ENCODE data around the gene APOOL. TPM values are rescaled to one million over a fixed set of nuclear protein-coding genes. Genes with fewer than 3 reads are reported as not detected.

The APOOL gene
- total RNA-seq, 1 experiment from 2014 or later, result 37.1 TPM

DNA sequence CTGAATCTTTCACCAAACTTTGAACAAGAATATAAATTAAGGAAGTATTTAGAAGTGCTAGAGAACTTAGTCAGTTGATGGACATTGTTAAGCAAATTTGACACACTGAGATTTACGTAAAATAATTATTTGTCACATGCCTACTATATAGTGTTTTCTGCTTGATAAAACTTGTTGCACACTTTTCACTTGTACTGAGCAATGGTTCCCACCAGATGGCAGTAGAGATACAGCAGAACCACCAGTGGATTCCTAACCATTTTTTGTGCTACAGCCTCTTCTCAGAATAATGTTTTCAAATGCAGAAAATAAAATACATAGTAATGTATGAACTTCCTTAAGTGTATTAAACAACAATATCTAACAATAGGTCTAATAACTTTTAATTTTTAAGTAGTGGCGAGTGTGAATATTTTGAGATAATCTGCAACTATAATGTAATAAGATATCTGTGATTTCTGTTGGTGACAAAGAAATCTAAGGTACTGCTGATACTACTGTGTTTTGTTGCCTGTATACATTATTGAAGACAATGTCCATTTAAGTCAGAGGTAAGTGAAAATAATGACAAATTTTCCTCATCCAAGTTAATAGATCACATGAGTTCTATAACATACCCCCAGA lies 81.2 kb downstream of the APOOL start:
- TF ChIP-seq, protein P1, sequence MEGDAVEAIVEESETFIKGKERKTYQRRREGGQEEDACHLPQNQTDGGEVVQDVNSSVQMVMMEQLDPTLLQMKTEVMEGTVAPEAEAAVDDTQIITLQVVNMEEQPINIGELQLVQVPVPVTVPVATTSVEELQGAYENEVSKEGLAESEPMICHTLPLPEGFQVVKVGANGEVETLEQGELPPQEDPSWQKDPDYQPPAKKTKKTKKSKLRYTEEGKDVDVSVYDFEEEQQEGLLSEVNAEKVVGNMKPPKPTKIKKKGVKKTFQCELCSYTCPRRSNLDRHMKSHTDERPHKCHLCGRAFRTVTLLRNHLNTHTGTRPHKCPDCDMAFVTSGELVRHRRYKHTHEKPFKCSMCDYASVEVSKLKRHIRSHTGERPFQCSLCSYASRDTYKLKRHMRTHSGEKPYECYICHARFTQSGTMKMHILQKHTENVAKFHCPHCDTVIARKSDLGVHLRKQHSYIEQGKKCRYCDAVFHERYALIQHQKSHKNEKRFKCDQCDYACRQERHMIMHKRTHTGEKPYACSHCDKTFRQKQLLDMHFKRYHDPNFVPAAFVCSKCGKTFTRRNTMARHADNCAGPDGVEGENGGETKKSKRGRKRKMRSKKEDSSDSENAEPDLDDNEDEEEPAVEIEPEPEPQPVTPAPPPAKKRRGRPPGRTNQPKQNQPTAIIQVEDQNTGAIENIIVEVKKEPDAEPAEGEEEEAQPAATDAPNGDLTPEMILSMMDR (IDR thresholded peaks at IDR 0.05; ENCODE audit: unreplicated experiment), result peak; percentile 36
- peak; percentile 12 for DNase-seq
- CTCF ChIA-PET, result no interaction called here
- Mint-ChIP-seq H3K36me3 (ENCODE audit: insufficient read depth, unreplicated experiment) (peaks cover 9% of the 10 kb centered on the region), H3K27me3 (ENCODE audit: unreplicated experiment) (no peaks in the 10 kb centered on the region), H3K4me1 (ENCODE audit: low read depth, unreplicated experiment) (no peaks in the 10 kb centered on the region), H3K27ac (ENCODE audit: unreplicated experiment) (no peak overlapping the region), H3K9me3 (ENCODE audit: low read depth, unreplicated experiment) (no peaks in the 10 kb centered on the region), H3K4me3 (ENCODE audit: low read depth, unreplicated experiment) (no peak overlapping the region)
- intact Hi-C loops (cut with micrococcal nuclease; ENCODE audit: unreplicated experiment), result no loop called here
- BruUV-seq (replicated peaks), result no TSS peak

DNA sequence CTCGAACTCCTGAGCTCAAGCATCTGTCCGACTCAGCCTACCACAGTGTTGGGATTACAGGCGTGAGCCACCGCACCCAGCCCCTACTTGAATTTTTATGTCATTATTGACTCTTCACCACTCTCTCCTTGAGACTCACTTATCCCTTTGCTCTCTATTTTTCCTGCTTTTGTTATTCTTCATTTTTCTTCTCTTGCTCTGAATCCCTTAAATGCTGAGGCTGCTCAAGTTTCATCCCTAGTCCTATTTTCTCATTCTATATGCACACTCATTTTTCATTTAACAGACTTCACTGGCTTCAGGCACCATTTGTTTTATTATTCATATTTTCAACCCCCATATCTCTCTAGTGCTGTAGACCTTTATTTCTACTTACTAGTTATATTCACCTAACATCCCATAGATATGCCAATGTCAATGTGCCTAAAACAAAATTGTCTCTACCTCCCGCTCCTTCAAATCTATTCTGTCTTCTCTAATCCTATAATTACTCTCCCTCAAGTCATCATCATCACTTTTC lies 85.7 kb downstream of the APOOL start:
- BruUV-seq (replicated peaks), result no TSS peak
- TF ChIP-seq, protein P1 (IDR thresholded peaks at IDR 0.05; ENCODE audit: unreplicated experiment), result no peak
- no peaks in the 10 kb centered on the region for H3K27me3 Mint-ChIP-seq (ENCODE audit: unreplicated experiment)
- CTCF ChIA-PET, result no interaction called here
- intact Hi-C loops (cut with micrococcal nuclease; ENCODE audit: unreplicated experiment), result no loop called here
- H3K27ac Mint-ChIP-seq (ENCODE audit: unreplicated experiment), result no peak overlapping the region
- no peak for DNase-seq
- no peaks in the 10 kb centered on the region for H3K4me1 Mint-ChIP-seq (ENCODE audit: low read depth, unreplicated experiment)
- no peaks in the 10 kb centered on the region for H3K9me3 Mint-ChIP-seq (ENCODE audit: low read depth, unreplicated experiment)
- no peak overlapping the region for H3K4me3 Mint-ChIP-seq (ENCODE audit: low read depth, unreplicated experiment)
- peaks cover 9% of the 10 kb centered on the region for H3K36me3 Mint-ChIP-seq (ENCODE audit: insufficient read depth, unreplicated experiment)

DNA sequence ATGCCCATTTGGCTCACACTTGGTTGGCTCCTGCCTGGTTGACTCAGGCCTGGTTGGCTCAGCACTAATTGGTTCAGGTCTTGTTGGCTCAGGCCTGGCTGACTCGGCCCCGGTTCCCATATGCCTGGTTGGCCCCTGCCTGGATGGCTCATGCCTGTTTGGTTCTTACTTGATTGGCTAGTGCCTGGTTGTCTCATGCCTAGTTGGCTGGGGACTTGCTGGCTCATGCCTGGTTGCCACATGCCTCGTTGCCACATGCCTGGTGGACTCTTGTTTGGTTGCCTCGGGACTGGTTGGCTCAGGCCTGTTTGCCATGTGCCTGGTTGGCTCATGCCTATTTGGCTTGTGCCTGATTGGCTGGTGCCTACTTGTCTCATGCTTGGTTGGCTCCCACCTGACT lies 103.7 kb downstream of the APOOL start:
- Mint-ChIP-seq H3K36me3 (ENCODE audit: insufficient read depth, unreplicated experiment) (no peaks in the 10 kb centered on the region), H3K4me1 (ENCODE audit: low read depth, unreplicated experiment) (no peaks in the 10 kb centered on the region), H3K27ac (ENCODE audit: unreplicated experiment) (no peak overlapping the region), H3K4me3 (ENCODE audit: low read depth, unreplicated experiment) (no peak overlapping the region), H3K9me3 (ENCODE audit: low read depth, unreplicated experiment) (no peaks in the 10 kb centered on the region), H3K27me3 (ENCODE audit: unreplicated experiment) (no peaks in the 10 kb centered on the region)
- CTCF ChIA-PET, result no interaction called here
- BruUV-seq (replicated peaks), result no TSS peak
- no peak for DNase-seq
- TF ChIP-seq, protein P1 (IDR thresholded peaks at IDR 0.05; ENCODE audit: unreplicated experiment), result no peak
- intact Hi-C loops (cut with micrococcal nuclease; ENCODE audit: unreplicated experiment), result no loop called here

DNA sequence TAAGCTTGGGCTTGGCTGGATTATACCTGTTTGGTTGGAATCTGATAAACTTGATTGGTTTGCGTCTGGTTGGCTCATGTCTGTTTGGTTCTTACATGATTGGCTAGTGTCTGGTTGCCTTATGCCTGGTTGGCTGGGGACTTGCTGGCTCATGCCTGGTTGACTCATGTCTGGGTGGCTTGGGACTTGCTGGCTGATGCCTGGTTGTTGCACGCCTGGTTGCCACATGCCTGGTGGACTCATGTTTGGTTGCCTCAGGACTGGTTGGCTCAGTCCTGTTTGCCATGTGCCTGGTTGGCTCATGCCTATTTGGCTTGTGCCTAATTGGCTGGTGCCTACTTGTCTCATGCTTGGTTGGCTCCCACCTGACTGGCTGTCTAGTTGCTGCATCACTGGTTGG lies 104.5 kb downstream of the APOOL start:
- Mint-ChIP-seq H3K36me3 (ENCODE audit: insufficient read depth, unreplicated experiment) (no peaks in the 10 kb centered on the region), H3K4me1 (ENCODE audit: low read depth, unreplicated experiment) (no peaks in the 10 kb centered on the region), H3K27ac (ENCODE audit: unreplicated experiment) (no peak overlapping the region), H3K9me3 (ENCODE audit: low read depth, unreplicated experiment) (no peaks in the 10 kb centered on the region), H3K27me3 (ENCODE audit: unreplicated experiment) (no peaks in the 10 kb centered on the region), H3K4me3 (ENCODE audit: low read depth, unreplicated experiment) (no peak overlapping the region)
- TF ChIP-seq, protein P1 (IDR thresholded peaks at IDR 0.05; ENCODE audit: unreplicated experiment), result no peak
- no TSS peak for BruUV-seq (replicated peaks)
- no peak for DNase-seq
- intact Hi-C loops (cut with micrococcal nuclease; ENCODE audit: unreplicated experiment), result no loop called here
- CTCF ChIA-PET, result no interaction called here
